HG03378 (cell line): Measurements from ENCODE around the gene PGPEP1.
"Not testable (repeated sequence)": the region's sequence is repeated elsewhere in the genome, so short reads cannot be mapped to it uniquely, and the experiment has no call there.

Experiments used
- ATAC-seq: cut with Tn5 transposase; IDR thresholded peaks from one replicate; pipeline ENCODE4 v1.9.1; 2021; ENCODE audit warnings: mild to moderate bottlenecking, moderate library complexity; ENCODE audit not compliant: unreplicated experiment

Gene PGPEP1

DNA sequence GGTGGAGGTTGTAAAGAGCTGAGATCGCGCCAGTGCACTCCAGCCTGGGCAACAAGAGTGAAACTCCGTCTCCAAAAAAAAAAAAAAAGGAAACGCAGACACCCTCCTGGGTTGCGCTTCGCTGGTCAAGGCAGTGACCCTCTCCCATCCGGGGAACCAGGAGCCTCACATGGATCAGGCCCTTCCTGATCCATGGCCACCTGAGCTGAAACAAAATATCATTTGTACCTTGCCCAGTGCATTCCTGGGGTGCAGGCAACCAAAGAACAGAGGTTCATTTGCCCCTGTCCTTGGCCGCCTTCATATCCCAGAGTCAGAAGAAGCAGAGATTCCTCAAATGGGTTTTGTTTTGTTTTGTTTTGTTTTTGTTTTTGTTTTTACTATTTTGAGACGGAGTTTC lies 9.5 kb upstream of the PGPEP1 start:
- no peak for ATAC-seq

DNA sequence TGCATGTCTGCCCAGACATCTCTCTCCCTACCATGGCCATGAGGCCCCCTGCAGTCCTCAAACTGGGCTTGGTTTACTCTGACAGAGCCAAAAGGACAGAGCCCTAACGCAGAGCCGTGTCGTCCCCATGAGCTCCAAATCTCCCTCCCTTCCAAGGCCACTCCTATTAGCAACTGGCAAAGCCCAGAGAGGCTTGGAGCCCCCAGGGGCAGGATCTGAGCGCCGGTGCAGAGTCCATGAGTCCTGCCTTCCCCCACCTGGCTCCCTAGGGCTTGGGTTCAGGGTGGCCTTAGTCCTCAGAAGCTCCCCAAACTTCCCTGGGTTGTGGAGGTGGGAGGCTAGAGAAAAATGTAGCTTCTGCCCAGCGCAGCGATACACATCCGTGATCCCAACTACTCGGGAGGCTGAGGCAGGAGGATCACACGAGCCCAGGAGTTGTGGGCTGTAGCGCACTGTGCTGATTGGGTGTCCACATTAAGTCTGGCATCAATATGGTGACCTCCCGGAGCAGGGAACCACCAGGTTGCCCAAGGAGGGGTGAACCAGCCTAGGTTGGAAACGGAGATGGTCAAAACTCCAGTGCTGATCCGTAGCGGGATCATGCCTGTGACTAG lies 7.4 kb upstream of the PGPEP1 start:
- no peak for ATAC-seq

DNA sequence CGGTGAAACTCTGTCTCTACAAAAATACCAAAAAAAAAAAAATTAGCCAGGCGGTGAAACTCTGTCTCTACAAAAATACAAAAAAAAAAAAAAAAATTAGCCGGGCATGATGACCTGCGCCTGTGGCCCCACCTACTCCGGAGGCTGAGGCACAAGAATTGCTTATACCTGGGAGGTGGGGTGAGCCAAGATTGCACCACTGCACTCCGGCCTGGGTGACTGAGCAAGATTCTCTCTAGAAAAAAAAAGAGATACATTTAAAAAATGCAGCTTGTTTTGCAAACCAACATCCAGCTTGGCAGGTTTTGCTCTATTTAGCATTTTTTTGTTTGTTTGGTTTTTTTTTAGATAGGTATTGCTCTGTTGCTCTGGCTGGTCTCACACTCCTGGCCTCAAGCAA lies 6.7 kb upstream of the PGPEP1 start:
- ATAC-seq, result no peak

DNA sequence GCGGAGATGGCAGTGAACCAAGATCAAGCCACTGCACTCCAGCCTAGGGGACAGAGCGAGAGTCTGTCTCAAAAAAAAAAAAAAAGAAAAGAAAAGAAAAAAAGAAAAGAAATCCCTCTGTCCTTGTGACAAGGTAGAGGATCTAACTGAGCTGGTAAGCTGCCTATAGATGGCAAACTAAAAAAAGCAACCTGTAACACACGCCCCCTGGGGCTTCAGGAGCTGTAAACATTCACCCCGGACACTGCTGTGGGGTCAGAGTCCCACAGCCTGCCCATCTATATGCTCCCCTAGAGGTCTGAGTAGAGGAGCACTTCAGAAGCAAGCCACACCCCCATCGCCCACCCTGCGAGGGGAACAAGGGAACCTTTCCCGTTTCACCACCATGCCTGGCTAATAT lies 4.3 kb upstream of the PGPEP1 start:
- no peak for ATAC-seq

DNA sequence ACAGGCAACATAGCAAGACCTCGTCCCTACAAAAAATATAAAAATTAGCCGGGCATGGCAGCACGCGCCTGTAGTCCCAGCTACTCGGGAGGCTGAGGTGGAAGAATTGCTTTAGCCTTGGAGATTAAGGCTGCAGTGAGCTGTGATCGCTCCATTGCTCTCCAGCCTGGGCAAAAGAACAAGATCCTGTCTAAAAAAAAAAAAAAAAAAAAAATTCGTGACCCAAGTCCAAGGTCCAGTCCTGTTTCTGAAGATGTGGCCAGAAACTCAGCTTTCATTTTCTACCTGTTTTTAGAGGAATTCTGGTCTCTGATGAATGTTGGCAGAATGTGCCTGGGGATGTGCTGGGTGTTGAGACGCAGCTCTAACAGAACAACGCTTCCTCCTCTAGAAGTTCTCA lies 1.9 kb upstream of the PGPEP1 start:
- no peak for ATAC-seq

DNA sequence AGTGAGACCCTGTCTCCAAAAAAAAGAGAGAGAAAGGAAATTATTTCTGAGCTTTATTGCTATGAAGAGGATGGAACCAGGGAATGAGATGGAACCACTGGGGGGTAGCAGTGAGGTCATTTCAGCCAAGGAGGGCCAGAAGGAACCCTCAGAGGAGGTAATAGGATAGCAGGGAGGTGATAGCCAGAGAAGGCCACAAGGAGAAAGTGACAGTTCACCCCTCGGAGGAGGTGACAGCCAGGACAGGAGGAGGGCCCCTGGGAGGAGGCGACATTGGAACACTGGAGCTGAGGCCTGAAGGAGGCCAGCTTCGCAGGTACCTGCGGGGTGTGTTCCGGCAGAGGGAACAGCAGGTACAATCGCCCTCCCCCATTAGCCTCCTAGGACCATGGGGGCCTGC lies 675 bp upstream of the PGPEP1 start:
- ATAC-seq, result no peak

DNA sequence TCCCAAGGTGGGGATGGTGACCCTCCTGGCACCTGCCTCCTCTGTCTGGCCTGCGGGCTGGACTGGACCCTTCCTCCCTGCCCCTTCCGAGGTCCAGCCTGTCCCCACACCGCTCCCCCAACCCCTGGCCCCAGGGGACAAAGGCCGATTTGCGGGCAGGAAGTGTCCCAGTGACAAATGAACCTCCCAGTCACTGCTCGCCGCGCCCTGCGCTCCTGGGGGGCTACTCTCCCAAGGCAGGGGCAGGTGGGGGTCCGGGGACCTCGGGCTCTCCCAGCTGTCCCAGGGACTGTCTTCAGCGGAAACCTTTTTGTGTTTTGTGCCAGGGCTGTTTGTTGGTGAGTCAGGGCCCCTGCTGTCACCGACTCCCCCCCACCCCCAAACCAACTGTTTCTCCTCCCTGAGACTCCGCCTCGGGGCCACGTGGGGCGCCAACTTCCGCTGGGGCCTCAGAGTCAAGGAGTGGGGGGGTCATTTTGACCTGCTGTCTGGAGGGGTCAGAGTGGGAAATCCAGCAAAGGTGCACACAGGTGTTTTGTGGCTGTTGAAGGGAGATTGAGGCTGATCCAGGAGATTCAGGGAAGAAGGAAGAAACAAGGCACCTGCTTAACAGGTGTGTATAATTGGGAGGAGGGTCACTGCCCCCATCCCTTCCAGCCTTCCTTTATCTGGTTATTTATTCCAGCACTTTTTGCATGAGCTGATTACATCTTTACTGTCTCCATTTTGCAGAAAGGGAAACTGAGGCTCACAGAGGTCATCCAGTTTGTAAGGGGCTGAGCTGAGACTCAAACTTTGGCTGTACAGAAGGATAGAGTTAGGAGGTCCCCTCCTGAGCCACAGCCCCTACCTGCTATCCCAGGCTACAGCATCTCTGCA lies 831 bp downstream of the PGPEP1 start:
- ATAC-seq, result no peak

DNA sequence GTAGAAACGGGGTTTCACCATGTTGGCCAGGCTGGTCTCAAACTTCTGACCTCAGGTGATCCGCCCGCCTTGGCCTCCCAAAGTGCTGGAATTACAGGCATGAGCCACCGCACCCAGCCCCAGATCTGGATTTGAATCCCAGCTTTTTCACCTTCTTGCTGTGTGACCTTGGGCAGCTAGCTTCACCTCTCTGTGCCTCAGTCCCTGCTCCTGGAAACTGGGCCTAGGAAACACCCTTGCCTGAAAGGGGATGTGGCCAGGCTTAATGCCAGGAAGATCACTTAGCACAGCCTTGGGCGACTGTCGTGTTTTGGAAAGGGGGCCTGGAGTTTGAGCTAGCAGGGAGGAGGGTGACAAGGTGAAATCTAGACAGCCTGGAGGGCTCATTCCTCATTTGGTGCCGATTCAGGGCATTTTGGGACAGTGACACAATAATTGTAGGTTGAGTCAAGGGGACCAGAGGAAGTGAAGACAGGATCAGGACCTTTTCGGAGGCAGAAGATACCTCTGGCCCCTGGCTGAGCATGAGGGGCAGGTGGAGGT lies 1.8 kb downstream of the PGPEP1 start:
- ATAC-seq, result no peak

DNA sequence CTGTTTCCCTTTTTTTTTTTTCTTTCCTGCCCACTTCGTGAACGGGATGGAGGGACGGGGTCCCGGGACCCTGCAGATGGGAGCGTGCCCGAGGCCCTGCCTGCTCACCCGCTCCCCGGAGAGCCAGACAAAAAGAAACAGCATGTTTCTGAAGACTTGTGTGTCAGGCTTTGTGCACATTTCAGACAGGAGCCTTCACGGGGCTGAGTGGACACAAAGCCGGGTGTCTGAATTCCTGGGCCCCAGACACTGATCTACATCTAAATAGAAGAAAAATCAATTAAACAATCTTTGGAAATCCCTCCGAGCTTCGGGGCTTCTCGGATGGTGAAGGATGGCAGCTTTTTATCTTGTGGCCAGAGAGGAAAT lies 4.2 kb downstream of the PGPEP1 start:
- ATAC-seq, result no peak

DNA sequence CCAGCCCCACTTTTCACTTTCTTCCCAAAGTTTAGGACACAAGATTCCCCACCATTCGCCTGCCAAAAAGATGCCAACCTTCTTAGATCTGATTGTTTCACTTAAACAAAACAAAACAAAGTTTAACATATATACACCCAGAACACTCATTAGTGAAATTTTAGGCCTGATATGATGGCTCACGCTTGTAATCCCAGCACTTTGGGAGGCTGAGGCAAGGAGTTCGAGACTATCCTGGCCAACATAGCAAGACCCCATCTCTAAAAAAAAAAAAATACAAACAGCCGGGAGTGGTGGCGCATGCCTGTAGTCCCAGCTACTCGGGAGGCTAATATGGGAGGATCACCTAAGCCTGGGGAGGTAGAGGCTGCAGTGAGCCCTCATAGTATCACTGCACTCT lies 4.9 kb downstream of the PGPEP1 start:
- no peak for ATAC-seq

DNA sequence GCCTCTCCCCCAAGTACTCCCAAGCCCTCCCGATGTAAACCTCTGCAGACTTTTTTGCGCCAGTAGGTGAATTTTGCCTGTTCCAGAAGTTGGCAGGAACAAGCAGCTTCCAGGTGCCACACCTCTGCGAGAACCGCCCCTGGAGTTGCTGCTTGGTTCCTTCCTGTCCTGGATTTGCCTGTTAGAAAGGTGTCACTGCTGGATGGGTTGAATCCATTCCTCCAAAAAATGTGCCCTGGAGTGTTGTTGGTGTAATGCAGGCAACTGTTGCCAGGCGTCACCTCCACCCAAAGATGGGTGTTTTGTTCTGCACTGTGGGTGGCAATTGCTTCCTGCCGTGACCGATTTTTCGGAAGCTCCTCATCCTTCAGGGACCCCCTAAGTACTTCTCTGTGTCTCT lies 5.7 kb downstream of the PGPEP1 start:
- no peak for ATAC-seq

DNA sequence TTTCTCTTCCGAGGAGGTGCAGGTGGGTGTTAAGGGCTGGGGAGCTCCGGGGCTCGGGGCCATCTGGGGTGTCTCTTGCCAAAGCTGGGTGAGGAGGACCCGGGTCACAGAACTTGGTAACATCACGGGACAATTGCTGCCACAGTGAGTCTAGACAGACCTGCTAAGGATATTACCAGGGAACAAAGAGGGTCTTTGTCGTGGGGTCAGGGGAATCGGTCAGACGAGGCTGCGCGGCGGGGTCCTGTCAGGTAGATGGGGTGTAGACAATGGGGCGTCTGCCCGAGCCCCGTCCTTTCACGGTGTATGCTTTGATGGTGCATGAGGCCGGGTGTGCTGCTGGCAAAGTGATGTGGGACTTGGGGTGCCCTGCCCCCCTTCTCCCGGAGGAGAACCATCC lies 7.8 kb downstream of the PGPEP1 start:
- ATAC-seq, result no peak

DNA sequence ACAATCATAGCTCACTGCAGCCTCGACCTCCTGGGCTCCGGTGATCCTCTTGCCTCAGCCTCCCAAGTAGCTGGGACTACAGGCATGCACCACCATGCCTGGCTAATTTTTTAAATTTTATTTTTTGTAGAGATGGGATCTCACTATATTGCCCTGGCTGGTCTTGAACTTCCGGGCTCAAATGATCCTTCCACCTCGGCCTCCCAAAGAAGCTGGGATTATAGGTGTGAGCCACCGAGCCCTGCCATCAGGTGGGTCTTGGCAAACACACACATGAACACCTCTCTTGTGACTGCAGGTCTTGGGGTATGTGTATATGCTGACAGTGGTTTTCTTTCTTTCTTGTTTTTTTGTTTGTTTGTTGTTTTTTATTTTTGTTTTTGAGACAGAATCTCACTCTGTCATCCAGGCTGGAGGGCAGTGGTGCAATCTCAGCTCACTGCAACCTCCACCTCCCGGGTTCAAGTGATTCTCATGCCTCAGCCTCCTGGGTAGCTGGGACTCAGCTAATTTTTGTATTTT lies 8.5 kb downstream of the PGPEP1 start:
- ATAC-seq, result not testable (repeated sequence)

DNA sequence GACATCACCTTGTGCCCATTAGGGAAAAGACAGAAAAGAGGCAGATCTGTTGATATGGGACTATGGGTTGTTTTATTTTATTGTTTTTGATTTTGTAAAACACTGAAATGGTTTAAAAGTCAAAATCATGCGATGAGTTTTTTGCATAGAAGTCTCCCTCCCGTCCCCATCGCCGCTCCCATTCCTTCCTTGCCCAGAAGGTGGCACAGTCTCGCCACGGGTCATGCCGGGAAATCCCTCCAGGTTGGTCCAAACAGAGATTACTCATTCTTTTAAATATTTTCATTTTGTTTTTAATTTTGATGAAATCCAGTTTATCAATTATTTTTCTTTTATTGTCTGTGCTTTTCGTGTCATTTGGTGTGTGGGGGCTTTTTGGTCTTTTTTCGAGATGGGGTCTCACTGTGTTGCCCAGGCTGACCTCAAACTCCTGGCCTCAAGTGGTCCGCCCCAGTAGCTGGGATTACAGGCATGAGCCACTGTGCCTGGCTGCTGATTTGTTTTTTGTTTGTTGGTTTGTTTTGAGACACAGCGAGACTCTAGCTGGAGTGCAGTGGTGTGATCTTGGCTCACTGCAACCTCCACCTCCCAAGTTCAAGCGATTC lies 9.2 kb downstream of the PGPEP1 start:
- no peak for ATAC-seq

DNA sequence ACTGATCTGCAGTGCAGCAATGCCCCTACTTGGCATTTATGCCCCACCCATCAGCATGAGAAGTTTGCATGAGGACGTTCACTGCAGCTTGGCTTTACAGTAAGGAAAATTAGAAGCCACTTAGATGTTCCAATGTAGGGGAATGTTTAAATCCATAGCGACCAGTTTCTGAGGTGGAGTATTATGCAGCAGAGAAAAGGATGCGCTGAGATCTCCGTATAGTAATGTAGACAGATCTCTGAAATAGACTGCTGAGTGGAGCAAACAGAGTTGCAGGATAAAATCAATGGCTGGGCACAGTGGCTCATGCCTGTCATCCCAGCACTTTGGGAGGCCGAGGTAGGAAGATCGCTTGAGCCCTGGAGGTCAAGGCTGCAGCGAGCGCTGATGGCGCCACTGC lies 10.1 kb downstream of the PGPEP1 start:
- ATAC-seq, result no peak

DNA sequence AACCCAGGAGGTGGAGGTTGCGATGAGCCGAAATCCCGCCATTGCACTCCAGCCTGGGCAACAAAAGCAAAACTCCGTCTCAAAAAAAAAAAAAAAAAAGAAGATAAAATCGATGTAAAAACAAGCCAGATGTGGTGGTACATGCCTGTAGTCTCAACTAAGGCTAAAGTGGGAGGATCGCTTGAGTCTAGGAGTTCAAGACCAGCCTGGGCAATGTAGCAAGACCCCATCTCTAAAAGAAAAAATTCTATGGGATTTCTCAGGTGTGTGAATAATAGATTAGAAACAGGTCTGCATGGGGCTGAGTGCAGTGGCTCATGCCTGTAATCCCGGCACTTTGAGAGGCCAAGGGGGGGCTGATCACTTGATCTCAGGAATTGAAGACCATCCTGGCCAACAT lies 11.1 kb downstream of the PGPEP1 start:
- ATAC-seq, result no peak

DNA sequence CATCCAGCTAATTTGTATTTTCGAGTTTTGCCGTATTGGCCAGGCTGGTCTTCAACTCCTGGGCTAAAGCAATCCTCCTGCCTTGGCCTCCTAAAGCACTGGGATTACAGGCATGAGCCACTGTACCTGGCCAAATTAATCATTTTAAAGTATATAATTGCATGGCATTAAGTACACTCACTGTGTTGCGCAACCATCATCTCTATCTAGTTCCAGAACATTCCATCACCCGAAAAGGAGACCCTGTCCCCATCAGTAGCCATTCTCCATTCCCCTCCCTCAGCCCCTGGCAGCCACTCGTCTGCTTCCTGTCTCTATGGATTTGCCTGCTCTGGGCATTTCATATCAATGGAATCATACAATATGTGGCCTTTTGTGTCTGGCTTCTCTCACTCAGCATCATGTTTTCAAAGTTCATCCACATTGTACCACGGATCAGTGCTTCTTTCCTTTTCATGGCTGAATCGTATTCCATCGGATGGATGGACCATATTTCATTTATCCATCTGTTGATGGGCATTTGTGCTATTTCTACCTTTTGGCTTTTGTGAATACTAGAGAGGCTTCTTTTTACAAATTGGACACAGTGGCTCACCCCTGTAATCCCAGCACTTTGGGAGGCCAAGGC lies 13.1 kb downstream of the PGPEP1 start:
- no peak for ATAC-seq

DNA sequence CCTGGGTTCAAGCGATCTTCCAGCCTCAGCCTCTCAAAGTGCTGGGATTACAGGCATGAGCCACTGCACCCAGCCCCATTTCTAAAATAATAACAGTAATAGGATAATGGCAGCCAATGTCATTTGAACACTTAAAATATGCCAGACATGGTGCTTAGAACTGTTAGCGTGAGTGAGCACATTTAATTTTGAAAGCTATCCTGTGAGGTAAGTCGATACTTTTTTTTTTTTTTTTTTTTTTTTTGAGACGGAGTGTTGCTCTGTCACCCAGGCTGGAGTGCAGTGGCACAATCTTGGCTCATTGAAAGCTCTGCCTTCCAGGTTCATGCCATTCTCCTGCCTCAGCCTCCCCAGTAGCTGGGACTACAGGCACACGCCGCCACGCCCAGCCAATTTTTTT lies 14.3 kb downstream of the PGPEP1 start:
- ATAC-seq, result not testable (repeated sequence)

DNA sequence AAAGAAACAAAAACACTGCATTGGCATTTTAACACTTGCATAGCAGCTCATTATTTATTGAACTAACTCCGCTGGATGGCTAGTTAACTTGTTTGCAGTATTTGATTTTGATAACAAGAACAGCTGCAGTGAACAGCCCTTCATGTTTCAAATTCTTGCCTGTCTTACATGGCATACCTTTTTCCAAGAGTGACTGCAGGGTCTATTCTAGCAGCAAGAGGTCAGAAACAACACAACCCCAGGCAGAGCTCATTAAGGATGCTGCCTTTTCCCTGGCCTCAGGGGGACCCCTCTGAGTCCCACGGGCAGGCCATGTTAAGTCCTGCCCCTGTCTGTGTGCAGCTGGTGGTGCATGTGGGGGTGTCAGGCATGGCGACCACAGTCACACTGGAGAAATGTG lies 16.6 kb downstream of the PGPEP1 start:
- no peak for ATAC-seq

DNA sequence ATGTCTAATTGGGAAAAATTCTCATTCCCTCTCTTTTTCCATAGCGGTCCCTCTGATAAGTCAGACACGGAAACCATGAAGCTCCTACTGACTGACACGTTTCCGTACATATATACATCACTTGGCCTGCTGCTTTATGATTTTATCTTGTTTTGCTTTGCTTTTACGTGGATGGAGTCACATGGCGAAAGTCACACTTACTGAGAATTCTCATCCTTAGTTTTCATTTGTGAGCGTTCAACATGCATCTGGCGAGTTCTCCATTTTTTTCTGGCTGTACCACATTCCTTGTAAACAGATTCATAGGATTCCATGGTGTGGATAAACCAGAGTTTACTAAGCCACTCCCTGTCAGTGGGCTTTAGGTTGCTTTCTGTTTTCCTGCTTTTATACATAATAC lies 21.2 kb downstream of the PGPEP1 start:
- ATAC-seq, result no peak

DNA sequence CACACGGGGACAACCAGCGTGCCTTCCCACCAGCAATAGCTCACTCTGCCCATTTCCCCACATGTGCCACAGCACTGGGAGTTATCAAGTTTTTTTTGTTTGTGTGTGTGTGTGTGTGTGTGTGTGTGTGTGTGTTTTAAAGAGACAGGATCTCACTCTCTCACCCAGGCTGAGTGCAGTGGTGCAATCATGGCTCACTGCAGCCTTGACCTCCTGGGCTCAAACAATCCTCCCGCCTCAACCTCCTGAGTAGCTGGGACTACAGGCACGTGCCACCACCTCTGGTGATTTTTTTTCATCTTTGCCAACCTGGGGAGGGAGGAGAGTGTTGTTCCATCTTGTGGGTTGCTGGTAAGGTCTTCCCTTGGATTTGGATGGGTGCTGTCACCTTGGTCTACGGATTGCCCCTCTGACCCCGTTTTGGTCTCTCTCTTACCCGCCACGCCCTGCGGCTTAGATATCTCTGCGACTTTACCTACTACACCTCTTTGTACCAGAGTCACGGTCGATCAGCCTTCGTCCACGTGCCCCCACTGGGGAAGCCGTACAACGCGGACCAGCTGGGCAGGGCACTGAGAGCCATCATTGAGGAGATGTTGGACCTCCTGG lies 22.6 kb downstream of the PGPEP1 start:
- ATAC-seq, result no peak
